IMR-90 (cell line): ENCODE results near the gene NEAT1. TPM values are rescaled to one million over a fixed set of nuclear protein-coding genes. Genes with fewer than 3 reads are reported as not detected.

Source experiments
- ATAC-seq: fragments of 200-7000 bp; cut with Tn5 transposase; 2 replicates; pipeline ENCODE4 v1.9.1; 2020; ENCODE audit warnings: low read depth, mild to moderate bottlenecking, moderate library complexity
- BruUV-seq: library from RNA; stranded (reverse); fragments of 400-500 nt; replicated peaks from 2 replicates; lab custom pipeline; 2021; lab: Mats Ljungman, UMichigan
- CTCF ChIA-PET: fragments of 300-600 bp; formaldehyde crosslinking; extraction: SDS; loops from one replicate; lab custom pipeline; 2021; ENCODE audit warnings: antibody characterized with exemption; lab: Yijun Ruan, JAX
- POLR2A ChIA-PET: fragments of 300-600 bp; sonication (Branson Sonifier 250); formaldehyde crosslinking; loops from one replicate; lab custom pipeline; 2022; ENCODE audit warnings: antibody characterized with exemption; ENCODE audit not compliant: unreplicated experiment; lab: Charles Lee
- DNase-seq: peaks from one replicate; pipeline ENCODE4 v3.0.0; 2013
- H2AFZ ChIP-seq: replicated peaks from 2 replicates; pipeline ENCODE3; 2013; ENCODE audit warnings: low read length, mild to moderate bottlenecking; ENCODE audit not compliant: poor library complexity
- H2AK5ac ChIP-seq: 2 replicates; pipeline ENCODE4 v1.6.1; 2013; ENCODE audit warnings: low read depth, low read length, inconsistent platforms
- H2AK9ac ChIP-seq: replicated peaks from 2 replicates; pipeline ENCODE3; 2013; ENCODE audit warnings: mild to moderate bottlenecking, low read depth, low read length, moderate library complexity; ENCODE audit not compliant: poor library complexity
- H2BK120ac ChIP-seq: 2 replicates; pipeline ENCODE4 v1.6.1; 2013; ENCODE audit warnings: low read depth, low read length, inconsistent platforms
- H2BK15ac ChIP-seq: 3 replicates; pipeline ENCODE4 v1.6.1; 2013; ENCODE audit warnings: low read depth, low read length, inconsistent platforms
- H2BK20ac ChIP-seq: 2 replicates; pipeline ENCODE4 v1.6.1; 2013; ENCODE audit warnings: low read depth, mild to moderate bottlenecking, inconsistent platforms, low read length, moderate library complexity
- H2BK5ac ChIP-seq: 2 replicates; pipeline ENCODE4 v1.6.1; 2013; ENCODE audit warnings: mild to moderate bottlenecking, low read depth, low read length, inconsistent platforms; ENCODE audit not compliant: poor library complexity, severe bottlenecking
- H3K14ac ChIP-seq: replicated peaks from 2 replicates; pipeline ENCODE4 v1.6.1; 2013; ENCODE audit warnings: low read depth, low read length, inconsistent platforms
- H3K18ac ChIP-seq: 2 replicates; pipeline ENCODE4 v1.6.1; 2013; ENCODE audit warnings: low read depth, low read length, control low read depth
- H3K23ac ChIP-seq: 2 replicates; pipeline ENCODE4 v1.6.1; 2013; ENCODE audit warnings: low read depth, low read length, inconsistent platforms
- H3K27ac ChIP-seq: 2 replicates; pipeline ENCODE4 v1.5.1; 2013; ENCODE audit warnings: mild to moderate bottlenecking, control low read depth, low read length; ENCODE audit not compliant: insufficient read depth
- H3K27me3 ChIP-seq: 2 replicates; pipeline ENCODE4 v1.6.1; 2013; ENCODE audit warnings: low read length; ENCODE audit not compliant: control insufficient read depth, insufficient read depth
- H3K36me3 ChIP-seq: 2 replicates; pipeline ENCODE4 v1.6.1; 2013; ENCODE audit warnings: low read length, mixed read lengths; ENCODE audit not compliant: control insufficient read depth, insufficient read depth
- H3K4ac ChIP-seq: 2 replicates; pipeline ENCODE4 v1.6.1; 2013; ENCODE audit warnings: low read depth, low read length, inconsistent platforms
- H3K4me1 ChIP-seq: 2 replicates; pipeline ENCODE4 v1.6.1; 2013; ENCODE audit warnings: low read length, mixed read lengths; ENCODE audit not compliant: control insufficient read depth, insufficient read depth
- H3K4me2 ChIP-seq: 2 replicates; pipeline ENCODE4 v1.6.1; 2013; ENCODE audit warnings: low read depth, mild to moderate bottlenecking, control low read depth, low read length, moderate library complexity
- H3K4me3 ChIP-seq: 2 replicates; pipeline ENCODE4 v1.5.1; 2013; ENCODE audit warnings: low read depth, mild to moderate bottlenecking, control low read depth, low read length, moderate library complexity; ENCODE audit not compliant: insufficient read depth
- H3K56ac ChIP-seq: 2 replicates; pipeline ENCODE4 v1.6.1; 2013; ENCODE audit warnings: low read length, inconsistent platforms; ENCODE audit not compliant: insufficient read depth; ENCODE audit errors: extremely low read depth
- H3K79me1 ChIP-seq, 2 experiments: 2 replicates each; pipeline ENCODE4 v1.6.1; 2013; ENCODE audit warnings: low read length in 2 of 2, inconsistent platforms in 1 of 2, low read depth in 1 of 2
- H3K9ac ChIP-seq: 2 replicates; pipeline ENCODE4 v1.6.1; 2013; ENCODE audit warnings: low read depth, low read length, control low read depth
- H3K9me1 ChIP-seq: 2 replicates; pipeline ENCODE4 v1.6.1; 2013; ENCODE audit warnings: low read length, inconsistent platforms; ENCODE audit not compliant: insufficient read depth
- H3K9me3 ChIP-seq: 2 replicates; pipeline ENCODE4 v1.6.1; 2013; ENCODE audit warnings: low read length; ENCODE audit not compliant: control insufficient read depth, insufficient read depth
- H4K20me1 ChIP-seq: 2 replicates; pipeline ENCODE4 v1.6.1; 2013; ENCODE audit warnings: low read length, inconsistent platforms; ENCODE audit not compliant: insufficient read depth
- H4K5ac ChIP-seq: 2 replicates; pipeline ENCODE4 v1.6.1; 2013; ENCODE audit warnings: mild to moderate bottlenecking, low read depth, low read length, control low read depth
- H4K8ac ChIP-seq, 2 experiments: 2 replicates each; pipeline ENCODE4 v1.6.1; 2013; ENCODE audit warnings: low read depth in 2 of 2, low read length in 2 of 2, control low read depth in 1 of 2, inconsistent platforms in 1 of 2
- H4K91ac ChIP-seq: 2 replicates; pipeline ENCODE4 v1.6.1; 2013; ENCODE audit warnings: low read depth, low read length, inconsistent platforms; ENCODE audit not compliant: insufficient read depth
- BHLHE40 ChIP-seq: fragments of 150-350 bp; IDR thresholded peaks from 2 replicates; pipeline ENCODE4 v1.6.1; 2016; ENCODE audit warnings: mild to moderate bottlenecking, low read depth, low read length
- CEBPB ChIP-seq: IDR thresholded peaks from 2 replicates; pipeline ENCODE4 v1.6.1; 2012; ENCODE audit warnings: low read depth, low read length, improper control_type of control experiment
- CHD1 ChIP-seq: IDR thresholded peaks from 2 replicates; pipeline ENCODE4 v1.6.1; 2012; ENCODE audit warnings: low read depth, low read length, improper control_type of control experiment
- FOS ChIP-seq: fragments of 150-350 bp; IDR thresholded peaks from 2 replicates; pipeline ENCODE4 v1.6.1; 2016; ENCODE audit warnings: low read depth, low read length
- MAFK ChIP-seq: IDR thresholded peaks from 2 replicates; pipeline ENCODE4 v1.6.1; 2012; ENCODE audit warnings: low read depth, low read length, improper control_type of control experiment
- MAZ ChIP-seq: IDR thresholded peaks from 2 replicates; pipeline ENCODE4 v1.6.1; 2012; ENCODE audit warnings: low read depth, mild to moderate bottlenecking, low read length, improper control_type of control experiment, moderate library complexity, borderline replicate concordance
- MXI1 ChIP-seq: IDR thresholded peaks from 2 replicates; pipeline ENCODE4 v1.6.1; 2012; ENCODE audit warnings: low read depth, mild to moderate bottlenecking, low read length, moderate library complexity, borderline replicate concordance
- NFE2L2 ChIP-seq: fragments of 150-350 bp; IDR thresholded peaks from 2 replicates; pipeline ENCODE4 v1.6.1; 2016; ENCODE audit warnings: low read depth, mild to moderate bottlenecking, low read length
- POLR2A ChIP-seq: IDR thresholded peaks from 2 replicates; pipeline ENCODE4 v1.6.1; 2012; ENCODE audit warnings: mild to moderate bottlenecking, low read depth, low read length
- RAD21 ChIP-seq: IDR thresholded peaks from 2 replicates; pipeline ENCODE4 v1.6.1; 2012; ENCODE audit warnings: low read length, improper control_type of control experiment
- RCOR1 ChIP-seq: IDR thresholded peaks from 2 replicates; pipeline ENCODE4 v1.6.1; 2012; ENCODE audit warnings: mild to moderate bottlenecking, low read length, improper control_type of control experiment; ENCODE audit not compliant: insufficient replicate concordance
- RFX5 ChIP-seq: IDR thresholded peaks from 2 replicates; pipeline ENCODE4 v1.8.0; 2012; ENCODE audit warnings: low read depth, mild to moderate bottlenecking, low read length, moderate library complexity
- SMC3 ChIP-seq: fragments of 150-350 bp; IDR thresholded peaks from 2 replicates; pipeline ENCODE4 v1.6.1; 2016; ENCODE audit warnings: low read depth, mild to moderate bottlenecking, antibody characterized with exemption, low read length, moderate library complexity
- WGBS, 2 experiments: methylation state at CpG; one replicate each; pipeline versions ENCODE4 v1.1.5 to v1.1.7; 2013; ENCODE audit warnings: missing lambda C conversion rate in 2 of 2; ENCODE audit not compliant: insufficient read length in 1 of 2; ENCODE audit errors: extremely low coverage in 2 of 2; 5-methylcytosine and 5-hydroxymethylcytosine counted together
- dilution Hi-C: fragments of 300-500 bp; cut with HindIII; formaldehyde crosslinking; loops from one replicate; pipeline ENCODE4 v1.14.3; 2018; ENCODE audit warnings: low sequenced_read_pairs; ENCODE audit not compliant: unreplicated experiment
- in situ Hi-C: fragments of 300-500 bp; cut with MboI; formaldehyde crosslinking; loops from 3 replicates; pipeline ENCODE4 v1.14.3; 2019; ENCODE audit warnings: low sequenced_read_pairs, inconsistent platforms, mixed read lengths
- intact Hi-C: fragments of 100-400 bp; cut with micrococcal nuclease; formaldehyde crosslinking; loops from 2 replicates; pipeline ENCODE4 v1.10.0; 2022
- polyA plus RNA-seq, 3 experiments: library from polyadenylated mRNA; depleted of rRNA; stranded (reverse); fragments of >200 nt; gene quantifications; 2 replicates each; pipeline ENCODE4 v1.2.3, GENCODE V29; 2012; ENCODE audit warnings: low replicate concordance in 1 of 3
- total RNA-seq: library from RNA; depleted of rRNA; stranded (reverse); fragments of >200 nt; gene quantifications from 2 replicates; pipeline ENCODE4 v1.2.3, GENCODE V29; 2012
- TF ChIP-seq, protein P1 (sequence below): fragments of 150-350 bp; IDR thresholded peaks from 2 replicates; pipeline ENCODE4 v1.6.1; 2016; ENCODE audit warnings: low read depth, mild to moderate bottlenecking, low read length, moderate library complexity, borderline replicate concordance
- TF ChIP-seq, protein P2 (sequence below): conservative IDR thresholded peaks from 2 replicates; pipeline ENCODE4 v1.5.1; 2012; ENCODE audit warnings: mild to moderate bottlenecking, low read depth, low read length, improper control_type of control experiment
- TF ChIP-seq, protein P3 (sequence below): fragments of 150-350 bp; IDR thresholded peaks from 2 replicates; pipeline ENCODE4 v1.6.1; 2017; ENCODE audit warnings: mild to moderate bottlenecking, antibody characterized with exemption, low read length, low read depth

The NEAT1 gene
- total and polyA plus RNA-seq, 2 of the 4 experiments (the other 2 are of a cell fraction) = 30.1 to 114 TPM

DNA sequence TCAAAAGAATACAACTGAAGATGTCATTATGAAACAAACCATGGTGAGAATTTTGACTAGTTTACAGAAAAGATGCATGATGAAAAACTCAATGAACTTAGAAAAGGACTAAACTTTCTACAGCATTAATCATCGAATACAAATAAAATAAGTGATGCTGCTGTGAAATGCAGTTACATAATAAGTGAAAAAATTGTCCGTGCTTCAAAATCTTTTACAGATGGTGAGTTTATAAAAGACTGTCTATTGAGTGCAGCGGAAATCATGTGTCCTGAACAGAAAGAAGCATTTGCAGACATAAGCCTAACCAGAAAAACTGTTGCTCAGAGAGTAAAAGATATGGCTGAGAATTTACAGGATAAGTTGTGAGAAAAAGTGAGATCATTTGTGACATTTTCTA, 33.8 kb downstream of the NEAT1 start:
- Histone ChIP-seq H2BK15ac (no peak overlapping the region), H3K56ac (no peak overlapping the region), H4K91ac (no peak overlapping the region), H3K23ac (no peak overlapping the region), H3K4me2 (0 out of 2 replicates have a peak overlapping the region, but pooled peaks have one; percentile 26), H3K36me3 (no peaks in the 10 kb centered on the region), H4K20me1 (peaks cover 11% of the 10 kb centered on the region), H3K4me3 (no peak overlapping the region), H3K4me1 (peaks cover 10% of the 10 kb centered on the region; the same call in 1 of the 2 replicates), H2BK5ac (no peak overlapping the region), H2AFZ (no peak overlapping the region), H3K14ac (no peak overlapping the region), H4K8ac (no peak overlapping the region), H3K79me1 (peaks cover 5 to 46% of the 10 kb centered on the region in 2 experiments; a peak in 3 of 4 replicates), H2BK20ac (no peak overlapping the region), H3K9ac (no peak overlapping the region), H3K27ac (no peak overlapping the region), H3K18ac (no peak overlapping the region), H4K5ac (no peak overlapping the region), H3K27me3 (no peaks in the 10 kb centered on the region), H3K9me3 (no peaks in the 10 kb centered on the region), H3K9me1 (peaks cover 6% of the 10 kb centered on the region; the same call in 1 of the 2 replicates), H3K4ac (no peak overlapping the region), H2AK5ac (no peak overlapping the region), H2AK9ac (no peak overlapping the region), H2BK120ac (no peak overlapping the region)
- no peak for TF ChIP-seq BHLHE40
- no peak for TF ChIP-seq RAD21
- TF ChIP-seq SMC3 = no peak
- TF ChIP-seq, protein P1, sequence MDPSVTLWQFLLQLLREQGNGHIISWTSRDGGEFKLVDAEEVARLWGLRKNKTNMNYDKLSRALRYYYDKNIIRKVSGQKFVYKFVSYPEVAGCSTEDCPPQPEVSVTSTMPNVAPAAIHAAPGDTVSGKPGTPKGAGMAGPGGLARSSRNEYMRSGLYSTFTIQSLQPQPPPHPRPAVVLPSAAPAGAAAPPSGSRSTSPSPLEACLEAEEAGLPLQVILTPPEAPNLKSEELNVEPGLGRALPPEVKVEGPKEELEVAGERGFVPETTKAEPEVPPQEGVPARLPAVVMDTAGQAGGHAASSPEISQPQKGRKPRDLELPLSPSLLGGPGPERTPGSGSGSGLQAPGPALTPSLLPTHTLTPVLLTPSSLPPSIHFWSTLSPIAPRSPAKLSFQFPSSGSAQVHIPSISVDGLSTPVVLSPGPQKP = no peak
- no peak for TF ChIP-seq RCOR1
- TF ChIP-seq MAFK = no peak
- TF ChIP-seq, protein P2, sequence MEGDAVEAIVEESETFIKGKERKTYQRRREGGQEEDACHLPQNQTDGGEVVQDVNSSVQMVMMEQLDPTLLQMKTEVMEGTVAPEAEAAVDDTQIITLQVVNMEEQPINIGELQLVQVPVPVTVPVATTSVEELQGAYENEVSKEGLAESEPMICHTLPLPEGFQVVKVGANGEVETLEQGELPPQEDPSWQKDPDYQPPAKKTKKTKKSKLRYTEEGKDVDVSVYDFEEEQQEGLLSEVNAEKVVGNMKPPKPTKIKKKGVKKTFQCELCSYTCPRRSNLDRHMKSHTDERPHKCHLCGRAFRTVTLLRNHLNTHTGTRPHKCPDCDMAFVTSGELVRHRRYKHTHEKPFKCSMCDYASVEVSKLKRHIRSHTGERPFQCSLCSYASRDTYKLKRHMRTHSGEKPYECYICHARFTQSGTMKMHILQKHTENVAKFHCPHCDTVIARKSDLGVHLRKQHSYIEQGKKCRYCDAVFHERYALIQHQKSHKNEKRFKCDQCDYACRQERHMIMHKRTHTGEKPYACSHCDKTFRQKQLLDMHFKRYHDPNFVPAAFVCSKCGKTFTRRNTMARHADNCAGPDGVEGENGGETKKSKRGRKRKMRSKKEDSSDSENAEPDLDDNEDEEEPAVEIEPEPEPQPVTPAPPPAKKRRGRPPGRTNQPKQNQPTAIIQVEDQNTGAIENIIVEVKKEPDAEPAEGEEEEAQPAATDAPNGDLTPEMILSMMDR = no peak
- TF ChIP-seq RFX5 = no peak
- no peak for TF ChIP-seq FOS
- no peak for TF ChIP-seq MAZ
- no peak for TF ChIP-seq CHD1
- TF ChIP-seq MXI1 = no peak
- TF ChIP-seq, protein P3, sequence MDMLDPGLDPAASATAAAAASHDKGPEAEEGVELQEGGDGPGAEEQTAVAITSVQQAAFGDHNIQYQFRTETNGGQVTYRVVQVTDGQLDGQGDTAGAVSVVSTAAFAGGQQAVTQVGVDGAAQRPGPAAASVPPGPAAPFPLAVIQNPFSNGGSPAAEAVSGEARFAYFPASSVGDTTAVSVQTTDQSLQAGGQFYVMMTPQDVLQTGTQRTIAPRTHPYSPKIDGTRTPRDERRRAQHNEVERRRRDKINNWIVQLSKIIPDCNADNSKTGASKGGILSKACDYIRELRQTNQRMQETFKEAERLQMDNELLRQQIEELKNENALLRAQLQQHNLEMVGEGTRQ = no peak
- TF ChIP-seq POLR2A = no peak
- TF ChIP-seq CEBPB = no peak
- no peak for TF ChIP-seq NFE2L2
- CTCF ChIA-PET = no interaction called here
- dilution Hi-C loops (no loop called here), intact Hi-C loops (no loop called here), in situ Hi-C loops (no loop called here)
- ATAC-seq (no peak), DNase-seq (no peak)
- 80% methylated on average over 2 of the region's 3 CpGs; no CpG with 5 or more reads in 1 of the 2 experiments for WGBS, 2 experiments
- BruUV-seq = no TSS peak
- POLR2A ChIA-PET = no interaction called here
